ENCODE measurements around the gene TINAG. TPM values are rescaled to one million over a fixed set of nuclear protein-coding genes. Genes with fewer than 3 reads are reported as not detected.
A peak's percentile ranks its signal among the peaks of the same experiment; 100 is the strongest.

TINAG gene
- total and polyA plus RNA-seq, 2 donors (not counting 1 experiment from before 2014, with no cell fraction given) = not detected

DNA sequence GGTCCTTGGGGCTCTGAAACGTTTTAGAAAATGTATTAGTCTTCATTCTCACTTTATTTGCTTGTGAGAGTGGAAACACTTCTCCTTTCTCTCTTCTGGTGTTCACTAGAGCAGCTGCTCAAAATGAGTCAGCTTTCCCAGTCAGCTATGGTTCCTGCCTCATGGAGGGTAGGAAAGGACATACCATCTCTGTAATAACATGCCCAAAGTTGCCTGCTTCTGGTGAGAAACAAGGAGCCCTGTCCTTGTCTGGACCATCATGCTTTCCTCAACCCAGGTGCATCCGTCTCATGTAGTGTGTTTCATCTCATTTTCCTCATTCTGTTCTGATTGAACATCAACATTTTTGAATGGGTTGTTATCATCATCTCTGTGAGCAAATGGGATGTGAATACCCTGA is 17.1 kb upstream of the TINAG start:
- DNase-seq (ENCODE audit: low read depth in 2 of 2) = peak; percentile 49 to 83
- H3K4me2 ChIP-seq (ENCODE audit: extremely low read depth, insufficient read depth, low read length) = no peak overlapping the region
- H3K79me2 ChIP-seq (ENCODE audit: control insufficient read depth, insufficient read depth, low read length) = no peaks in the 10 kb centered on the region
- no peaks in the 10 kb centered on the region for H3K9me3 ChIP-seq (ENCODE audit: control insufficient read depth, insufficient read depth, low read depth, low read length)
- H3K4me1 ChIP-seq (ENCODE audit: control insufficient read depth, extremely low read depth, insufficient read depth, low read length) = peaks cover 5% of the 10 kb centered on the region
- H2AFZ ChIP-seq (ENCODE audit: low read length) = peak overlapping the region; percentile 92
- H3K36me3 ChIP-seq (ENCODE audit: control insufficient read depth, insufficient read depth, low read length) = no peaks in the 10 kb centered on the region
- H3K27ac ChIP-seq (ENCODE audit: insufficient read depth, low read length) = peak overlapping the region; percentile 44
- no peaks in the 10 kb centered on the region for H3K27me3 ChIP-seq (ENCODE audit: control insufficient read depth, insufficient read depth, low read length)
- TF ChIP-seq, protein P1, sequence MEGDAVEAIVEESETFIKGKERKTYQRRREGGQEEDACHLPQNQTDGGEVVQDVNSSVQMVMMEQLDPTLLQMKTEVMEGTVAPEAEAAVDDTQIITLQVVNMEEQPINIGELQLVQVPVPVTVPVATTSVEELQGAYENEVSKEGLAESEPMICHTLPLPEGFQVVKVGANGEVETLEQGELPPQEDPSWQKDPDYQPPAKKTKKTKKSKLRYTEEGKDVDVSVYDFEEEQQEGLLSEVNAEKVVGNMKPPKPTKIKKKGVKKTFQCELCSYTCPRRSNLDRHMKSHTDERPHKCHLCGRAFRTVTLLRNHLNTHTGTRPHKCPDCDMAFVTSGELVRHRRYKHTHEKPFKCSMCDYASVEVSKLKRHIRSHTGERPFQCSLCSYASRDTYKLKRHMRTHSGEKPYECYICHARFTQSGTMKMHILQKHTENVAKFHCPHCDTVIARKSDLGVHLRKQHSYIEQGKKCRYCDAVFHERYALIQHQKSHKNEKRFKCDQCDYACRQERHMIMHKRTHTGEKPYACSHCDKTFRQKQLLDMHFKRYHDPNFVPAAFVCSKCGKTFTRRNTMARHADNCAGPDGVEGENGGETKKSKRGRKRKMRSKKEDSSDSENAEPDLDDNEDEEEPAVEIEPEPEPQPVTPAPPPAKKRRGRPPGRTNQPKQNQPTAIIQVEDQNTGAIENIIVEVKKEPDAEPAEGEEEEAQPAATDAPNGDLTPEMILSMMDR (conservative IDR thresholded peaks at IDR 0.05 in 1 of 2, IDR thresholded peaks at IDR 0.05 in 1 of 2; ENCODE audit: low read depth in 1 of 2, low read length in 2 of 2) = no peak
- TF ChIP-seq EZH2 (IDR thresholded peaks at IDR 0.05; ENCODE audit: low read length, missing control alignments) = no peak
- H4K20me1 ChIP-seq (ENCODE audit: control insufficient read depth, extremely low read depth, insufficient read depth, low read length) = no peaks in the 10 kb centered on the region
- no peak overlapping the region for H3K4me3 ChIP-seq (replicated peaks in 1 of 4; ENCODE audit: control extremely low read depth in 1 of 4, insufficient read depth in 1 of 4, low read depth in 3 of 4, low read length in 4 of 4)
- H3K9ac ChIP-seq (ENCODE audit: insufficient read depth, low read length) = no peak overlapping the region

- TF ChIP-seq, protein P1 (conservative IDR thresholded peaks at IDR 0.05 in 1 of 2, IDR thresholded peaks at IDR 0.05 in 1 of 2; ENCODE audit: low read depth in 1 of 2, low read length in 2 of 2) = no peak
- no peak for TF ChIP-seq EZH2 (IDR thresholded peaks at IDR 0.05; ENCODE audit: low read length, missing control alignments)
- H3K4me3 ChIP-seq (replicated peaks in 1 of 4; ENCODE audit: control extremely low read depth in 1 of 4, insufficient read depth in 1 of 4, low read depth in 3 of 4, low read length in 4 of 4) = no peak overlapping the region
- no peaks in the 10 kb centered on the region for H3K79me2 ChIP-seq (ENCODE audit: control insufficient read depth, insufficient read depth, low read length)
- DNase-seq (ENCODE audit: low read depth in 2 of 2) = peak; percentile 40 to 92
- H3K27me3 ChIP-seq (ENCODE audit: control insufficient read depth, insufficient read depth, low read length) = no peaks in the 10 kb centered on the region
- H3K4me1 ChIP-seq (ENCODE audit: control insufficient read depth, extremely low read depth, insufficient read depth, low read length) = peaks cover 5% of the 10 kb centered on the region
- no peak overlapping the region for H3K27ac ChIP-seq (ENCODE audit: insufficient read depth, low read length)
- H4K20me1 ChIP-seq (ENCODE audit: control insufficient read depth, extremely low read depth, insufficient read depth, low read length) = no peaks in the 10 kb centered on the region
- H3K36me3 ChIP-seq (ENCODE audit: control insufficient read depth, insufficient read depth, low read length) = no peaks in the 10 kb centered on the region
- H3K9ac ChIP-seq (ENCODE audit: insufficient read depth, low read length) = no peak overlapping the region
- H3K4me2 ChIP-seq (ENCODE audit: extremely low read depth, insufficient read depth, low read length) = no peak overlapping the region
- H2AFZ ChIP-seq (ENCODE audit: low read length) = no peak overlapping the region
- H3K9me3 ChIP-seq (ENCODE audit: control insufficient read depth, insufficient read depth, low read depth, low read length) = no peaks in the 10 kb centered on the region
Observed at GRCh38 chr6:54291738-54292137, 16.5 kb upstream of the TINAG start.

DNA sequence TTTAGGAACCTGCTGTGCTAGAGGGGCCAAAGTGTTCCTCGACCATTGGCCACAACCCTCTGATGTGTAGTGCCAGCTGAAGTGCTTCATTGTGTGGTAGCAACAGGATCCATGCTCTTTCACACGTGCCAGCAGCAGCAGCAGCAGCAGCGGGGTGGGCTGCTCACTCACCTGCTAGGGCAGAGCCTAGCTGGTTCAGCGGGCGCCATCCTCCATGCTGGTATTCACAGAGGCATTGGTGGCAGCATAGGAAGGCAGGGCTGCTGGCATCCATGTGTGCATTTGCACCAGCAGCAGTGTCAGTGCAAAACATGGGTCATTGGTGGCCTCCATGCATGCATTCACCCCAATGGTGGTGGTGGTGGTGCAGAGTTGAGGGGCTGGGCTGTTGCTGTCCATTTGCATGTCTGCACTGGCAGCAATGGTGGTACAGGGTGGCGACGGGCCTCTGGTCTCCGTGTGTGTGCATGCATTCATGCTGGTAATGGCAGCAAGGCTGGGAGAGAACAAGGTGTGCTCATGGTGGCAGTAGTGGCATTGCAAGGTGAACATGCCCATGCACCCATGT is 13.2 kb upstream of the TINAG start:
- Histone ChIP-seq H3K9me3 (ENCODE audit: control insufficient read depth, insufficient read depth, low read depth, low read length) (no peaks in the 10 kb centered on the region), H3K27ac (ENCODE audit: insufficient read depth, low read length) (no peak overlapping the region), H3K27me3 (ENCODE audit: control insufficient read depth, insufficient read depth, low read length) (no peaks in the 10 kb centered on the region), H4K20me1 (ENCODE audit: control insufficient read depth, extremely low read depth, insufficient read depth, low read length) (no peaks in the 10 kb centered on the region), H3K4me1 (ENCODE audit: control insufficient read depth, extremely low read depth, insufficient read depth, low read length) (peaks cover 7% of the 10 kb centered on the region), H3K36me3 (ENCODE audit: control insufficient read depth, insufficient read depth, low read length) (no peaks in the 10 kb centered on the region), H3K4me2 (ENCODE audit: extremely low read depth, insufficient read depth, low read length) (no peak overlapping the region), H3K4me3 (replicated peaks in 1 of 4; ENCODE audit: control extremely low read depth in 1 of 4, insufficient read depth in 1 of 4, low read depth in 3 of 4, low read length in 4 of 4) (no peak overlapping the region), H2AFZ (ENCODE audit: low read length) (no peak overlapping the region), H3K79me2 (ENCODE audit: control insufficient read depth, insufficient read depth, low read length) (no peaks in the 10 kb centered on the region), H3K9ac (ENCODE audit: insufficient read depth, low read length) (no peak overlapping the region)
- TF ChIP-seq, protein P1 (conservative IDR thresholded peaks at IDR 0.05 in 1 of 2, IDR thresholded peaks at IDR 0.05 in 1 of 2; ENCODE audit: low read depth in 1 of 2, low read length in 2 of 2) = no peak
- TF ChIP-seq EZH2 (IDR thresholded peaks at IDR 0.05; ENCODE audit: low read length, missing control alignments) = no peak
- DNase-seq (ENCODE audit: low read depth in 2 of 2) = no peak
